IMR-90 (cell line): ENCODE measurements around the gene SEC31B. TPM values are rescaled to one million over a fixed set of nuclear protein-coding genes. Genes with fewer than 3 reads are reported as not detected.

Experiments used
- ATAC-seq: fragments of 200-7000 bp; cut with Tn5 transposase; 2 replicates; pipeline ENCODE4 v1.9.1; 2020; ENCODE audit warnings: low read depth, mild to moderate bottlenecking, moderate library complexity
- BruUV-seq: library from RNA; stranded (reverse); fragments of 400-500 nt; replicated peaks from 2 replicates; lab custom pipeline; 2021; lab: Mats Ljungman, UMichigan
- CTCF ChIA-PET: fragments of 300-600 bp; formaldehyde crosslinking; extraction: SDS; loops from one replicate; lab custom pipeline; 2021; ENCODE audit warnings: antibody characterized with exemption; lab: Yijun Ruan, JAX
- POLR2A ChIA-PET: fragments of 300-600 bp; sonication (Branson Sonifier 250); formaldehyde crosslinking; loops from one replicate; lab custom pipeline; 2022; ENCODE audit warnings: antibody characterized with exemption; ENCODE audit not compliant: unreplicated experiment; lab: Charles Lee
- DNase-seq: peaks from one replicate; pipeline ENCODE4 v3.0.0; 2013
- H2AFZ ChIP-seq: replicated peaks from 2 replicates; pipeline ENCODE3; 2013; ENCODE audit warnings: low read length, mild to moderate bottlenecking; ENCODE audit not compliant: poor library complexity
- H2AK5ac ChIP-seq: 2 replicates; pipeline ENCODE4 v1.6.1; 2013; ENCODE audit warnings: low read depth, low read length, inconsistent platforms
- H2AK9ac ChIP-seq: replicated peaks from 2 replicates; pipeline ENCODE3; 2013; ENCODE audit warnings: mild to moderate bottlenecking, low read depth, low read length, moderate library complexity; ENCODE audit not compliant: poor library complexity
- H2BK120ac ChIP-seq: 2 replicates; pipeline ENCODE4 v1.6.1; 2013; ENCODE audit warnings: low read depth, low read length, inconsistent platforms
- H2BK15ac ChIP-seq: 3 replicates; pipeline ENCODE4 v1.6.1; 2013; ENCODE audit warnings: low read depth, low read length, inconsistent platforms
- H2BK20ac ChIP-seq: 2 replicates; pipeline ENCODE4 v1.6.1; 2013; ENCODE audit warnings: low read depth, mild to moderate bottlenecking, inconsistent platforms, low read length, moderate library complexity
- H2BK5ac ChIP-seq: 2 replicates; pipeline ENCODE4 v1.6.1; 2013; ENCODE audit warnings: mild to moderate bottlenecking, low read depth, low read length, inconsistent platforms; ENCODE audit not compliant: poor library complexity, severe bottlenecking
- H3K14ac ChIP-seq: replicated peaks from 2 replicates; pipeline ENCODE4 v1.6.1; 2013; ENCODE audit warnings: low read depth, low read length, inconsistent platforms
- H3K18ac ChIP-seq: 2 replicates; pipeline ENCODE4 v1.6.1; 2013; ENCODE audit warnings: low read depth, low read length, control low read depth
- H3K23ac ChIP-seq: 2 replicates; pipeline ENCODE4 v1.6.1; 2013; ENCODE audit warnings: low read depth, low read length, inconsistent platforms
- H3K27ac ChIP-seq: 2 replicates; pipeline ENCODE4 v1.5.1; 2013; ENCODE audit warnings: mild to moderate bottlenecking, control low read depth, low read length; ENCODE audit not compliant: insufficient read depth
- H3K27me3 ChIP-seq: 2 replicates; pipeline ENCODE4 v1.6.1; 2013; ENCODE audit warnings: low read length; ENCODE audit not compliant: control insufficient read depth, insufficient read depth
- H3K36me3 ChIP-seq: 2 replicates; pipeline ENCODE4 v1.6.1; 2013; ENCODE audit warnings: low read length, mixed read lengths; ENCODE audit not compliant: control insufficient read depth, insufficient read depth
- H3K4ac ChIP-seq: 2 replicates; pipeline ENCODE4 v1.6.1; 2013; ENCODE audit warnings: low read depth, low read length, inconsistent platforms
- H3K4me1 ChIP-seq: 2 replicates; pipeline ENCODE4 v1.6.1; 2013; ENCODE audit warnings: low read length, mixed read lengths; ENCODE audit not compliant: control insufficient read depth, insufficient read depth
- H3K4me2 ChIP-seq: 2 replicates; pipeline ENCODE4 v1.6.1; 2013; ENCODE audit warnings: low read depth, mild to moderate bottlenecking, control low read depth, low read length, moderate library complexity
- H3K4me3 ChIP-seq: 2 replicates; pipeline ENCODE4 v1.5.1; 2013; ENCODE audit warnings: low read depth, mild to moderate bottlenecking, control low read depth, low read length, moderate library complexity; ENCODE audit not compliant: insufficient read depth
- H3K56ac ChIP-seq: 2 replicates; pipeline ENCODE4 v1.6.1; 2013; ENCODE audit warnings: low read length, inconsistent platforms; ENCODE audit not compliant: insufficient read depth; ENCODE audit errors: extremely low read depth
- H3K79me1 ChIP-seq, 2 experiments: 2 replicates each; pipeline ENCODE4 v1.6.1; 2013; ENCODE audit warnings: low read length in 2 of 2, inconsistent platforms in 1 of 2, low read depth in 1 of 2
- H3K9ac ChIP-seq: 2 replicates; pipeline ENCODE4 v1.6.1; 2013; ENCODE audit warnings: low read depth, low read length, control low read depth
- H3K9me1 ChIP-seq: 2 replicates; pipeline ENCODE4 v1.6.1; 2013; ENCODE audit warnings: low read length, inconsistent platforms; ENCODE audit not compliant: insufficient read depth
- H3K9me3 ChIP-seq: 2 replicates; pipeline ENCODE4 v1.6.1; 2013; ENCODE audit warnings: low read length; ENCODE audit not compliant: control insufficient read depth, insufficient read depth
- H4K20me1 ChIP-seq: 2 replicates; pipeline ENCODE4 v1.6.1; 2013; ENCODE audit warnings: low read length, inconsistent platforms; ENCODE audit not compliant: insufficient read depth
- H4K5ac ChIP-seq: 2 replicates; pipeline ENCODE4 v1.6.1; 2013; ENCODE audit warnings: mild to moderate bottlenecking, low read depth, low read length, control low read depth
- H4K8ac ChIP-seq, 2 experiments: 2 replicates each; pipeline ENCODE4 v1.6.1; 2013; ENCODE audit warnings: low read depth in 2 of 2, low read length in 2 of 2, control low read depth in 1 of 2, inconsistent platforms in 1 of 2
- H4K91ac ChIP-seq: 2 replicates; pipeline ENCODE4 v1.6.1; 2013; ENCODE audit warnings: low read depth, low read length, inconsistent platforms; ENCODE audit not compliant: insufficient read depth
- BHLHE40 ChIP-seq: fragments of 150-350 bp; IDR thresholded peaks from 2 replicates; pipeline ENCODE4 v1.6.1; 2016; ENCODE audit warnings: mild to moderate bottlenecking, low read depth, low read length
- CHD1 ChIP-seq: IDR thresholded peaks from 2 replicates; pipeline ENCODE4 v1.6.1; 2012; ENCODE audit warnings: low read depth, low read length, improper control_type of control experiment
- ELK1 ChIP-seq: fragments of 150-350 bp; IDR thresholded peaks from 2 replicates; pipeline ENCODE4 v1.6.1; 2016; ENCODE audit warnings: low read depth, mild to moderate bottlenecking, low read length, moderate library complexity, borderline replicate concordance
- FOS ChIP-seq: fragments of 150-350 bp; IDR thresholded peaks from 2 replicates; pipeline ENCODE4 v1.6.1; 2016; ENCODE audit warnings: low read depth, low read length
- MAFK ChIP-seq: IDR thresholded peaks from 2 replicates; pipeline ENCODE4 v1.6.1; 2012; ENCODE audit warnings: low read depth, low read length, improper control_type of control experiment
- MAZ ChIP-seq: IDR thresholded peaks from 2 replicates; pipeline ENCODE4 v1.6.1; 2012; ENCODE audit warnings: low read depth, mild to moderate bottlenecking, low read length, improper control_type of control experiment, moderate library complexity, borderline replicate concordance
- MXI1 ChIP-seq: IDR thresholded peaks from 2 replicates; pipeline ENCODE4 v1.6.1; 2012; ENCODE audit warnings: low read depth, mild to moderate bottlenecking, low read length, moderate library complexity, borderline replicate concordance
- NFE2L2 ChIP-seq: fragments of 150-350 bp; IDR thresholded peaks from 2 replicates; pipeline ENCODE4 v1.6.1; 2016; ENCODE audit warnings: low read depth, mild to moderate bottlenecking, low read length
- RAD21 ChIP-seq: IDR thresholded peaks from 2 replicates; pipeline ENCODE4 v1.6.1; 2012; ENCODE audit warnings: low read length, improper control_type of control experiment
- RCOR1 ChIP-seq: IDR thresholded peaks from 2 replicates; pipeline ENCODE4 v1.6.1; 2012; ENCODE audit warnings: mild to moderate bottlenecking, low read length, improper control_type of control experiment; ENCODE audit not compliant: insufficient replicate concordance
- RFX5 ChIP-seq: IDR thresholded peaks from 2 replicates; pipeline ENCODE4 v1.8.0; 2012; ENCODE audit warnings: low read depth, mild to moderate bottlenecking, low read length, moderate library complexity
- SMC3 ChIP-seq: fragments of 150-350 bp; IDR thresholded peaks from 2 replicates; pipeline ENCODE4 v1.6.1; 2016; ENCODE audit warnings: low read depth, mild to moderate bottlenecking, antibody characterized with exemption, low read length, moderate library complexity
- dilution Hi-C: fragments of 300-500 bp; cut with HindIII; formaldehyde crosslinking; loops from one replicate; pipeline ENCODE4 v1.14.3; 2018; ENCODE audit warnings: low sequenced_read_pairs; ENCODE audit not compliant: unreplicated experiment
- in situ Hi-C: fragments of 300-500 bp; cut with MboI; formaldehyde crosslinking; loops from 3 replicates; pipeline ENCODE4 v1.14.3; 2019; ENCODE audit warnings: low sequenced_read_pairs, inconsistent platforms, mixed read lengths
- intact Hi-C: fragments of 100-400 bp; cut with micrococcal nuclease; formaldehyde crosslinking; loops from 2 replicates; pipeline ENCODE4 v1.10.0; 2022
- polyA plus RNA-seq, 3 experiments: library from polyadenylated mRNA; depleted of rRNA; stranded (reverse); fragments of >200 nt; gene quantifications; 2 replicates each; pipeline ENCODE4 v1.2.3, GENCODE V29; 2012; ENCODE audit warnings: low replicate concordance in 1 of 3
- total RNA-seq: library from RNA; depleted of rRNA; stranded (reverse); fragments of >200 nt; gene quantifications from 2 replicates; pipeline ENCODE4 v1.2.3, GENCODE V29; 2012
- TF ChIP-seq, protein P1 (sequence below): fragments of 150-350 bp; IDR thresholded peaks from 2 replicates; pipeline ENCODE4 v1.6.1; 2017; ENCODE audit warnings: mild to moderate bottlenecking, antibody characterized with exemption, low read length, low read depth

SEC31B gene
- total and polyA plus RNA-seq, 2 of the 4 experiments (the other 2 are of a cell fraction): 1.3 to 8.1 TPM

DNA sequence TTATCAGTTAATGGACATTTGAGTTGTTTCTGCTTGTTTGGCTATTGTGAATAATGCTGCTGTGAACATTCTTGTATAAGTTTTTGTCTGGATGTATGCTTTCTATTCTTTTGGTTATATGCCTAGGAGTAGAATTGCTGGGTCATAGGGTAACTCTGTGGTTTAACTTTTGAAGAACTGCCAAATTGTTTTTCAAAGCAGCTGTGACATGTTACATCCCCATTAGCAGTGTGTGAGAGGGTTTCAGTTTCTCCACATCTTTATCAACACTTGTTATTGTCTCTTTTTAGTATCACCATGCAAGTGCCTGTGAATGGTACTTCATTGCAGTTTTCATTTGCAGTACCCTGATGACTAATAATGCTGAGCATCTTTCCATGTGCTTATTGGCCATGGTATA, 12.1 kb upstream of the SEC31B start:
- Histone ChIP-seq H3K36me3 (peaks cover 2% of the 10 kb centered on the region), H3K9me1 (peaks cover 13% of the 10 kb centered on the region), H3K4me3 (no peak overlapping the region), H3K9me3 (no peaks in the 10 kb centered on the region), H3K4ac (no peak overlapping the region), H2BK120ac (no peak overlapping the region), H3K4me2 (no peak overlapping the region), H3K27me3 (no peaks in the 10 kb centered on the region), H2AFZ (no peak overlapping the region), H3K79me1 (peaks cover 15 to 41% of the 10 kb centered on the region in 2 experiments), H2AK9ac (no peak overlapping the region), H4K91ac (no peak overlapping the region), H2BK20ac (no peak overlapping the region), H3K9ac (no peak overlapping the region), H4K5ac (no peak overlapping the region), H3K18ac (no peak overlapping the region), H3K56ac (no peak overlapping the region), H4K8ac (no peak overlapping the region), H3K14ac (no peak overlapping the region), H3K23ac (no peak overlapping the region), H3K27ac (no peak overlapping the region), H4K20me1 (0 out of 2 replicates have a peak, but pooled peaks cover 6% of the 10 kb centered on the region), H2BK15ac (no peak overlapping the region), H2AK5ac (no peak overlapping the region), H3K4me1 (peaks cover 5% of the 10 kb centered on the region), H2BK5ac (no peak overlapping the region)
- no peak for DNase-seq
- no TSS peak for BruUV-seq
- POLR2A ChIA-PET: no interaction called here
- dilution Hi-C loops: no loop called here
- CTCF ChIA-PET: no interaction called here
- intact Hi-C loops: no loop called here
- no peak for TF ChIP-seq MAFK
- no peak for TF ChIP-seq RCOR1
- no peak for TF ChIP-seq CHD1
- no peak for TF ChIP-seq SMC3
- no peak for TF ChIP-seq NFE2L2
- no peak for TF ChIP-seq ELK1
- no peak for TF ChIP-seq RFX5
- TF ChIP-seq, protein P1, sequence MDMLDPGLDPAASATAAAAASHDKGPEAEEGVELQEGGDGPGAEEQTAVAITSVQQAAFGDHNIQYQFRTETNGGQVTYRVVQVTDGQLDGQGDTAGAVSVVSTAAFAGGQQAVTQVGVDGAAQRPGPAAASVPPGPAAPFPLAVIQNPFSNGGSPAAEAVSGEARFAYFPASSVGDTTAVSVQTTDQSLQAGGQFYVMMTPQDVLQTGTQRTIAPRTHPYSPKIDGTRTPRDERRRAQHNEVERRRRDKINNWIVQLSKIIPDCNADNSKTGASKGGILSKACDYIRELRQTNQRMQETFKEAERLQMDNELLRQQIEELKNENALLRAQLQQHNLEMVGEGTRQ: no peak
- TF ChIP-seq MAZ: no peak
- TF ChIP-seq BHLHE40: no peak
- no peak for TF ChIP-seq MXI1
- no peak for TF ChIP-seq FOS
- TF ChIP-seq RAD21: no peak
- no peak for ATAC-seq
- in situ Hi-C loops: no loop called here
